Glomerular visceral epithelial cell (primary cell): ENCODE data around the gene GMIP.

ENCODE experiments used
- DNase-seq: peaks from one replicate; pipeline ENCODE4 v3.0.0-alpha.2; 2016; ENCODE audit errors: extremely low spot score

Gene GMIP

GRCh38 chr19:19661141-19661674, 17.8 kb upstream of the GMIP start:
- no peak for DNase-seq

DNA sequence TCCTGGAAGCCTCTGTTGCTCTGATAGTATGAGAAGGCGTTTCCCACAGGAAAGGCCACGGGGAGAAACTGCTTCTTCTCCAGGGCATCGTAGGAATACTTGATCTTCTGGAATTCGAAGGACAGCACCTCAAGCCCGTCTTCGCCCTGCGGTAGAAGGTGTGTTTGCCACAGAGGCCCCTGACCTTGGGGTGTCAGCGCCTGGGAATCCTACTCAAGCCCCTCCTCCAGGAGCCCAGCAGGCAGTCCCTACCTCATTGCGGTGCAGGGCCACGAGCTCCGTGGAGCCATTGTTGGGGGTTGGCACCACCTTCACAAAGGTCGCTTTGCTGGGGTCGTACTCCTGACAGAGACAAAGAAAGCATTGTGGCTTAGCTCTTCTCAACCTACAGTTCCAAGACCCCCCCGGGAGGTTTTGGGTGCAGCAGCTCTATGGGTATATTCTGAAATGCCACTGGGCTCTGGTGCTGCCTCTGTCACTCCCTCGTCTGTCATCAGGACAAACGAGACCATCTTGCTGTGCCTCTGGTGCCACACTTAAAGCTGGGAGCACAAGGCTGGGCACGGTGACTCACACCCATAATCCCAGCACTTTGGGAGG, 16.3 kb upstream of the GMIP start:
- no peak for DNase-seq

DNA sequence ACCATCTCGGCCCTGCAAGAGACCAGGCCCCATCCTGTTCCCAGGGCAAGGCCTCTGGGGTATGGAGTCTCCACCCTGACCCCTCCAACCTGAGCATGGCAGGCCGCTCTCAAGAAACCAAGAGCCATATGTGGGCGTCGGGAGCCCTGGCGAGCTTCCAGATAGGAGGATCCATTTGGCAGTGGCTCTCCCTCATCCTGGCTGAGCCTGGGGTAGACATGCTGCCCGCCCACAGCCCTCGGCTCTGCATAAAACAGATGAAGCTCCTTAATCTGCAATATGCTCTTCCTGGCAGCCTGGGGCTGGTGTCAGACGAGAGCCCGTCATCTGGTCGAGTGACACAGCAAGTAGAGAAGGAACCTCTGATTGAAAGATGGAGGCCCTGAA, 13.9 kb upstream of the GMIP start:
- no peak for DNase-seq

DNA sequence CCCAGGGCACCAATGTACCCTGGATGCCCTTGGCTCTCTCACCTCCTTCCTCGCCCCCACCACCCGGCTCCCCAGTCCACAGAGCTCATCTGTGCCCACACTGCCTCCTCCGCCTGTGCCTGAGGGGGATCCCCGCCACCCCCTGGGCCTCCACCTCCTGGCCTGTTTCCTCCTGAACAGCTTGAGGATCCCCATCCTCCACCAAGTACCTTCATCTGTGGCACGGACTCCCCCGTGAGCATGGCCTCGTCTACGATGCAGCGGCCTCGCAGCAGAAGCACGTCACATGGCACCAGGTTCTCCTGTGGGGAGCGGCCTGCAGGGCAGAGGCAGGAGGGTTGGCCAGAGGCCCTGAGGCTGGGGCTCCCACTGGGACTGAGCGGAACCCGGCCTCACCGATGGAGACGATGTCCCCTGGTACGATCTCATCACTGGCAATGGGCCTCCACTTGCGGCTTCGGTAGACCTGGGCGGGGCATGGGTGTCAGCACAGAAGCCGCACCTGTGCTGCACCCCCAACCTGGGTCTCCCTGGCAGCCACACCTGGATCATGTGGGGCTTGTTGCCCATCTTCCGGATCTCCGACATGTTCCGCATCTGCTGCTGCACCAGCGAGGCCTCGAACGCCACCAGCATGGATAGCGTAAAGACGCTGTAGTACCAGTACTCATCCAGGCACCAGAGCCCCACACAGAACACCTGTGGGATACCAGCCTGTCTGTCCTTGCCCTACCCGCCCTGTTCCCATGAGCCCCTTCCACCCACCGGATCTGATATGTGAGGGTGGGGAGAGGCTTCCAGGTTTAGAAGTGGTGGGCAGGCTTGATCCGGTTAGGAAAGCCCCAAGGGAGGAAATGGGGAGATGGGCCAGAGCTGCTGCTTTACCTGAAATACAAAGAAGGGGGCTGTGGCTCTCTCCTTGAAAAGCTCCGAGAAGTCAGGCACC, 13.3 kb upstream of the GMIP start:
- no peak for DNase-seq

DNA sequence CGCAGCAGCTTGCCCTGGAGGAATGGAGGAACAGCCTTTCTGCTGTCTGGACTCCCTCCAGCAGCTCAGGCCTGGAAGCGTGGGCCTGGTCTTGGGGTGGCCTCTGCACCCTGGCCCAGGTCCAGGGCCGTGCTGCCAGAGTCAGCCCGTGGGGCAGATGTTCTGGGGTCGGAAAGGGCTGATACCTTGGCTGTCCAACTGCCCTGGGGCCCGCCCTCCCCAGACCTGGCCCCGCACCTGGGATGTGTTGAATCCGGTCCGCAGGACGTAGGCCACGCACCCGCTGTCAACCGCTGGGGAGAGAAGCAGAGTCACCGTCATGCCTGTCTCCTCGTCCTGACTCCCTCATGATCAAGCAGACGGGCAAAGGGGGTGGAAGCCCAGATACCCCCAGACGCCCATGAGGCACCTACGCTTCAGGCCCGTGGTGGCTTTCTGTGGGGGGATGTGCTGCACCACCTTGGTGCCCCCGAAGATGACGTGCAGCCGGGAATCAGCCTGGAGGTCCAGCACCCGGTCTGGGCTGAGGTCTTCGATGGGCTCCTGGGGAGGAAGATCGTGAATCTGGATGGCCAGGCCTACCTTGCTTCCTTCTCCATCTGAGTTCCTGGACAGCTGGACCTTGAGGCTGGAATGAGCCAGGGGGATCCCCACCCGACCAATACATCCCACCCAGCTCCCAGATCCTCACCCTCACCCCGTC, 12.3 kb upstream of the GMIP start:
- no peak for DNase-seq

DNA sequence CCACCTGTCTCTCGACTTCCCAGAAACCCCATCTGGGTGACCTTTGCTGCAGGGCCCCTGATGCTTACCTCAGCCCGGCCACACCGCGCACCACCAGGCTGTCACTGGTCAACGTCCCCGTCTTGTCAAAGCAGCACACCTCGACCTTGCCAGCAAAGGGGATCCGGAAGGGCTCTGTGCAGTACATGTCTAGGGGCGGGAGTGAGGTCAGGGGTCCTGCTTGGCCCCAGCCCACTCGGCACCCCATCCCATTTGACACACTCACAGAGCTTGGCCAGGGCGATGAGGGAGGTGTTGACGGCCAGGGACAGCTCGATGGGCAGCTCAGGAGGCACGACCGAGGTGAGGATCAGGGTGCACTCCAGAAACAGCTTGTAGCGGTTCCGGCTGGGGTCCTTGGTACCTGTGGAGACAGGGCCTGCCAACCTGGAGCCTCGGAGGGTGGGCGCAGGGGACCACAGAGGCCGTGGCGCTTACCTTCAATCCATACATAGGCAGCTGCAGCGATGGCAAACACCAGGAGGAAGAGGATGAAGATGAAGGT, 11.7 kb upstream of the GMIP start:
- DNase-seq, result no peak

DNA sequence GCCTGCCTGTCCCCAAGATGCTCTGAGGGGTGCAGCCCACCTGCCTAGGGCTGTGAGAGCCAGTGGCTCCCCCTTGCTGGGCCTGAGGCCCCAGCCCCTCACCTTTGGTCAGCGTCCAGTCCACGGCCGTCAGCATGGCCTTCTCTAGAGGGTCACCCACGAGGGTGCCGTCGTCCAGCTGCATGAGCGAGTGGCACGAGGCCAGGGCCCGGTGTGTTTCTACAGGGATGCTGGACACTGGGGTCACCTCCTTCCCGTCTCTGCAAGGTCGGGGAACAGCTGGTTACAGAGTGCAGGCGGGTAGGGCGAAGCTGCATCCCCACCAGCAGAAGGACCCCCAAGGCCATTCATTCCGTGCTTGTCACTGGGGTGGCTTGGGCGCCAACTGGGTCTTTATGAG, 11.0 kb upstream of the GMIP start:
- DNase-seq, result no peak

DNA sequence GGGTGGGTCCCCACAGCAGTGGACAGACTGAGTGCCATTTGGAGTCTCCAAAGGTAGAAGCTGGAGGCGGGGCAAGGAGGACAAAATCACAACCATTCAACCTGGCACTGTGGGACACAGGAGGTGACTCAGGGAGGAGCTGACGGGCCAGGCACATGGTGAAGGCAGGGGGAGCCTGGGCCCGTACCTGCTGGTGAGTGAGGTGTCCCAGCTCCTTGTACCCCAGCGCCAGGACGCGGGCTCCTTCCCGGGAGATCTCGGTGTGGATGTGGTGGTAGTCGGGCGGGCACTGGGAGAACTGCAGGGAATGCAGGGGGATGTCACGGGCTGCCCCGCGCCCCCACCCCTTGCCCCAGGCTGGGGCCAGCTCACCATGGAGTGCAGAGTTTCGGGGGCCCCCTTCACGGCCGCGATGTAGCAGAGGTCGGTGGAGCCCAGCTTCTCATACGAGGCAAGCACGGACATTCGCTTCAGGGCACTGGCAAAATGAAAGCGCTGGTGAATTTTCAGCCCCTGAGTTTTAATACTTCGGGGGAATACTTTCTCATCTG, 10.2 kb upstream of the GMIP start:
- no peak for DNase-seq

DNA sequence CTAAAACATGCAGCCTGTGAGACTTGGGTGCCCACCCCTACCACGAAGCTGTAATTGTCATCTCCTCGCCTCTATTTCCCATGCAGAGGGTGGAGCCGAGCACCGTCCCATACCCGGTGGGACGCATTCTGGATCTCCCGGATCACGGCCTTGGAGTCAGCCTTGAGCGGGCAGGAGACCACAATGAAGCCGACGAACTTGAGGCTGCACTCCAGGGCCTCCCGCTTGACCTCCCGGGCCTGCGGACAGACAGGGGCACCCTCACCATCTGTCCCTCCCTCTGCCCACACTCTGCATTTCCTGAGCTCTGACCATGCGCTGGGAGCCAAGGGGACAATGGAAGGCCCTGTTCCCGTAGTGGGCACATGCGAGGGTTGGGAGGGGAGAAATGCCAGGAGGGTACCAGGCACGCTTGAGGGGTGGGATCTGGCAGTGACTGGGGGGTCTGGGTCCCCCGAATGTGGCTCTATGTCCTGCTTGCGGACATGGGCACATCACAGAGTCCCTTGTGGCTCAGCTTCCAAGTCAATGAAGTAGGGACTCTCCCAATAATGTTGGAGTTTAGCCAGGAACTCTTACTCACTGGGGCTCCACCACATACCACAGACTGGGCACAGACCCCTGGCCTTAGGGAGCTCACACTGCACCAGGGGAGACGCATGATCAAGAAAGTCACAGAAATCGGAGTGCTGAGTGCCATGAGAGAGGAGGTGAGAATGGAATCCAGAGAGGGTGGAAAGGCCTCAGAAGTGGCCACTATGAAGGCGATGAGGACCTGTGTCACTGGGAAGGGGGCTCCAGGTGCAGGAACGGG, 9.2 kb upstream of the GMIP start:
- DNase-seq, result peak; percentile 32

DNA sequence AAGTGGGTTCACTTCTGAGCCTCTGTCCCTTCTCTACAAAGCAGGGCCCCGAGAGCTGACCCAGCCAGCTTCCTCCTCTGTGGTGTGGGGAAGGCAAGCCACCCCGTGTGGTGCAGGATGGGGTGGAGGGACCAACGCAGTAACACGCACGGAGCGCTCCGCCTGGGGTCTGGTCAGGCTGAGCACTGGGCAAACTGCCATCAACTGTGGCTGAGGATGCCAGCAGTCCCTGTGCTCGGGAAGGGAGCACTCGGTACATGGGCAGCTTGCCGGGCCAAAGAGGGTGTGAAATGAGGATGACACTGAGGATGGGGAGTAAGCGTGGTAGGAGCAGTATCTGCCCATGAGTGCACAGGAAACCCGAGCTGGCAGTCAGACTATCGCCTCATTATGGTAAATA, 7.6 kb upstream of the GMIP start:
- no peak for DNase-seq

DNA sequence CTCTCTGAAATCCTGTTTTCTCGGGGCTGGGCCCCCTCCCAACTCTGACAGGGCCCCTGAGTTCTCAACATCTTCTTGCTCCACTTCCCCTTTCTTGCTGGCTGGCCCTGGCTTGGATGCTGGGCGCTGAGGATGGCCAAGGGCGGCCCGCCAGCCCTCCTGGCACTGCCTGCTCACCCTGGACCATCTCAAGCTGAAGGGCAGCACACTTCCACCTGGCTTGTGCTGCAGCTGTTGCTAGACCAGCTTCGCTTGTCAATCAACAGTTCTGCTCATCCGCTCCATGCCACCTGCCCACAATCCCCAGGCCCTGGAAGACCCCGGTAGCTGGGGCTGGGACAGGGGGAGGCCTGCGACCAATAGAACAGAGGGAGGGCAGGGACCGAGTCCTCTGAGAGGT, 6.9 kb upstream of the GMIP start:
- DNase-seq, result no peak

DNA sequence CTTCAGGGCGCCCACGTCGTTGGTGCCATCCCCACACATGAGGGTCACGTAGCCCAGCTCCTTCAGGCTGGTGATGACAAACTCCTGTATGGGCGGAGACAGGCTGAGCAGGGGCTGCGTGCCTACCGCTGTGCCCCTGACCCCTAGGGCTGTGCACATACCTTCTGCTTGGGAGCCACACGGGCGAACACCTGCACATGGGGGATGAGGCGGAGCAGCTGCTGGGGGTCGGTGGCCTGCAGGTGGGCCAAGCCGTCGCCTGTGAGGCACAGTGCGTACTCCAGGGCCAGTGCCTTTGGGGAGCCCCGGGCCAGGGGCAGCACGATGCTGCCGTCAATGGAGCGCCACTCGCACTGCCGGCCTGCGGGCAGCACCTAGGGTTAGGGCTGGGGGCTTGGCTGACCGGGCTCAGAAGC, 6.1 kb upstream of the GMIP start:
- DNase-seq, result no peak

- DNase-seq, result no peak
Observed at GRCh38 chr19:19649155-19649554, 5.7 kb upstream of the GMIP start.

DNA sequence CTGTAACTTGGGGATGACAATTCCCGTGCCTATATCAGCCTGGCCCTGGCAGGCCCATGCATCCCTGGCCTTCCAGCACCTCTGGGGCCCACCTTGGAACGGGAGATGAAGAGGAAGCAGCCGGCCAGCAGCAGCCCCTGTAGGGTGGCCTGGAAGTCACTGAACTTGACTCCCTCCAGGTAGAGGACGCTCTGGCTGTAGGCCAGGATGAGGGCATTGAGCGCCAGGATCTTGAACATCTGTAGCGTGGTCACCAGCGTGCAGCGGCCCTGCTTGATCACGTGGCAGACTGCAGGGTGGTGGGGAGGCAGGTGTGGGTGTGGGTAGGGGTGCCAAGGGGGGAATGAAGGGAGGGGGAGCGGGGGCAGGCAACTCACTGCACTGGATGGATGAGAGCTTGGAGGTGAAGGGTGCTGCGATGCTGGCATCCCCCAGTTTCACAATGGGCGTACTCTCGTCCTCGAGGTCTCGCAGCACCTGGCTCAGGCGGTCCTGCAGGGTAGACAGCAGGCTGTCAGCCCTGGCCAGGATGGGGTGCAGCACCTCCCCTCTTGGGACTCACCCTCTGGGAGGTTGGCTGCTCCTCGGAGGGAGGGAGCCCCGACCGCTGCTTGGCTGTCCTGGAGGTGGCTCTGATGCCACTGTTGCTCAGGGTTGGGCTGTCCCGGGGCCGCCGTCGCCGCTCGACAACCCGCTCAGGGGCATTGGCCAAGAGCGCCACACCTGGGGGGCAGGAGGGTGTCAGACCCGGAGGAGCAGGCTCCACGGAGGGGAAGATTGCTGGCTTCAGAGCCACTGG, 3.8 kb upstream of the GMIP start:
- no peak for DNase-seq

- DNase-seq, result no peak
Observed at GRCh38 chr19:19645233-19645870, 1.9 kb upstream of the GMIP start.

DNA sequence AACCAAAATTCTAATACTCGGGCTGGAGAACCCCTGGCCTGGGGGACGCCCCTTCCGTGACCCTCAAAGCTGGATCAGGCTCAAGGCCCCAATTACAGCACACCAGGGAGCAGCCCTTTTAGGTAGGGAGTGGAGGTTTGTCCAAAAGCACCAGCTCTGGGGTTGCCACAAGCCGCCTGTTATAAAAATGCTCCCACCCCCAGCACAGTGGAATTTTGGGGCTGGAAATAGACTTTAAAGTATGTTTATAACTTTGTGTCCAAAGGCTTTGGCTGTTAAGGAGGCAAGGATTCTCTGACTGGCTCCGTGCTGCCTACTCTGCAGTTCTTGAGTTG, 564 bp upstream of the GMIP start:
- no peak for DNase-seq

- DNase-seq, result no peak
Observed at GRCh38 chr19:19642506-19643157, 825 bp downstream of the GMIP start.

DNA sequence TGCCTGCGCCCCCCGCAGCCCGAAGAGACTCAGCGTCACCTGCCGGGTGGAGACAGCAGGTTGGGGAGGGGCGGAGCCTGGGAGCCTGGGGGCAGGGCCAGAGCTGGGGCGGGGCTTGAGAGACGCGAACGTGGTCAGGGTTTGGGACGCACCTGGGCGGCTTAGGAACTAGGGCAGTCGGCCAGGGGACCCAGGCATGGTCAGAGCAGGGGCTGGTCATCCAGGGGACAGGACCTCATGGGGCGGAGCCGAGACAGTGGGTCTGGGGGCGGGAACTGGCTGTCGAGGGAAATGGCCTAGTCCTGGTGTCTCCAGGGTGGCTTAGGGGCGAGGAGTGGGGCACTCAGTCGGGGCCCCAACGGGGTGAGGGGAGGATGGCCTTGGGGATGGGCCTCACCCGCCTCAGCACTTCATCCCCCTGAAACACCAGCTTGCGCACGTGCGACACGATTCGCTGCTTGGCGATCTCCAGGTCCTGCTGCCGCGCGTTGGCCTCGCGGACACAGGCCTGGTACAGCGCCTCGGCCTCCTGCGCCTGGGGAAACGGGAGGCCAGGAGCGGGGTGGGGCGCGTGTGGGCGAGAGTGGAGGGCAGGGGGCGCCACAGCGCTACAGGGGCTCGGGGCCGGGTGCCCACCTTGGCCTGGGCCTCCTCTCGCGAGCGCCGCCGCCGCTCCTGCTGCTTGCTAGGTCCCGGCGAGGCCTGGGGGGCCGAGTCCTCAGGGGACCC, 5.8 kb downstream of the GMIP start:
- no peak for DNase-seq

GRCh38 chr19:19637186-19637522, 6.3 kb downstream of the GMIP start:
- no peak for DNase-seq
